NCI-H1694 treated with DMSO at 0.1 percent for 48 hours (cell line): Measurements from ENCODE around the gene JPT2.
"Not testable (repeated sequence)": the region's sequence is repeated elsewhere in the genome, so short reads cannot be mapped to it uniquely, and the experiment has no call there.

ENCODE experiments used
- DNase-seq: peaks from one replicate; lab custom pipeline; 2025; lab: John Stamatoyannopoulos, UW

Gene JPT2

GRCh38 chr16:1707193-1707790 is 29.2 kb downstream of the JPT2 start:
- DNase-seq = no peak

GRCh38 chr16:1708083-1708767 is 30.1 kb downstream of the JPT2 start:
- no peak for DNase-seq

DNA sequence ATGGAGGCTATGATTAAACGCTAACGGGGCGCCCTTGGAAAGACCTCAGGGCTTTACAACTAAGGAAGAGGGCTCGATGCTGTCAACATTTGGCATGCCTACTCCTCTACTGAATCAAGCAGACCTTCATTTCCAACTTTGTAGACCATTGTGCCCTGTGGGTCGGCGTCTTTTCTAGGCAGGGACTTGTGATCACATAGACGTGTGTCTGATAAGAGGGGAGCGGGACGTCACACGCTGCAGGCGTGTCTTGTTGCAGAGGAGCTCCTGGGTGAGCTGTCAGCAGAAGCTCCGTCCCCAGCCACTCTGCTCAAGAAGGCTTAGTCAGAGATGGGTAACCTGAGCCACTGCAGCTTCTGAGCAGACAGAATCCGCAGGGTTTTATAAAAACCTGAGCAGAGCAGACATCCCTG is 30.7 kb downstream of the JPT2 start:
- no peak for DNase-seq

DNA sequence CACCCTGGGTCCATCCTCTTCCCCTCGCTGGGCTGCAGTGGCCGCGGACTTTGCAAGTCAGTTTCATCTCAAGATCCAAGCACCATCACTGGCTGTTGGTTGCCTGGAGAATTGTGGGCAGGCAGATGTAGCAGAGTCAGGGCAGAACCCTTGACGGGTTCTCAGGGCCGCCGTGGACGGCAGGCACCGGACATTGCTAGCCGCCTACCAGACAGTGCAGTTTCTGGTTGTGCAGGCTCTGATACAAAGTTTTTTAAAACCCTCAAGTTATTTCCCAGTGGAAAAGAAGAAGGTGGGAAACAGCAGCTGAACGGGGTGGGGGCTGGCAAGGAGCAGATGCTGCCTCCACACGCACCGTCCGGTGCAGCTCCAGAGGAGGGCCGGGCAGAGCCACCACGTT is 31.3 kb downstream of the JPT2 start:
- DNase-seq = no peak

- DNase-seq = no peak
These were observed 32.9 kb downstream of the JPT2 start for GRCh38 chr16:1710811-1711507.

DNA sequence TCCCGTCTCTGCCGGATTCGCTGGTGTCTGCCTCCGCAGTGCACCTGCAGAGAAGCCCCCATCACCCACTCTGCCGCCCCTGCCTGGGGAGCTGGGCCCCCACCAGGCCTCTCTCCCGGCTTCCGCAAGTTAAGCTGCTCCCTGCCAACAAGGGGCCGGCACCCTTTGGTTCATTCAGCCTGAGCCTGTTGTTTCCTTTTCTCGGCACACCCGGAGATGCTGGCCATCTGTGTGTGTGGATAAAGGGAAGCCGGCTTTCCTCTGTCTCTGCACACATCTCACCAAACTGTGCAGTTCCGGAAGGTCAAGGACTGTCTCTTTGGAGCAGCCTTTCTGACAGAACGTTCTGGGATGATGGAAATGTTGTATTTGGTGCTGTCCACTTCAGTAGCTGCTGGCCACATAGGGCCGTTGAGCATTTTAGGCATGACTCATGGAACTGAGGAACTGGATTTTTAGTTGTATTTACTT is 34.7 kb downstream of the JPT2 start:
- no peak for DNase-seq

DNA sequence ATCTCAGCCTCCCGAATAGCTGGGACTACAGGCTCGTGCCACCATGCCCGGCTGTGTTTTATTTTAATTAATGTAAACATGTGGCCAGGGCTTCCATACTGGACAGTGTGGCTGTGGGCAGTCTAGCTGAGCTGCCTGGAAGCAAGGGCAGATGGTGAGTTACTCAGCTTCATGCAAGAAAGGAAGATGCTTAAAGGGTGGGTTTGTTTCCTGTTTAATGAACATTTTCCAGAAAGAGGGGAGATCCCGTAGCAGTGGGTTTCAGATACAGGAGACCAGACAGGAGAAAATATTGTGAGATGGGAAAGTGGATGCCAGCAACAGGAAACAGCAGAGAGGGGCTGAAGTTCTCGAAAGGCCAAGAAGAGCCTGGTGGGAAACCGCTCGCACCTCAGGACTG is 35.3 kb downstream of the JPT2 start:
- DNase-seq = no peak

GRCh38 chr16:1713933-1714332 is 35.9 kb downstream of the JPT2 start:
- no peak for DNase-seq

- no peak for DNase-seq
These were observed 37.1 kb downstream of the JPT2 start for GRCh38 chr16:1715220-1715619.

DNA sequence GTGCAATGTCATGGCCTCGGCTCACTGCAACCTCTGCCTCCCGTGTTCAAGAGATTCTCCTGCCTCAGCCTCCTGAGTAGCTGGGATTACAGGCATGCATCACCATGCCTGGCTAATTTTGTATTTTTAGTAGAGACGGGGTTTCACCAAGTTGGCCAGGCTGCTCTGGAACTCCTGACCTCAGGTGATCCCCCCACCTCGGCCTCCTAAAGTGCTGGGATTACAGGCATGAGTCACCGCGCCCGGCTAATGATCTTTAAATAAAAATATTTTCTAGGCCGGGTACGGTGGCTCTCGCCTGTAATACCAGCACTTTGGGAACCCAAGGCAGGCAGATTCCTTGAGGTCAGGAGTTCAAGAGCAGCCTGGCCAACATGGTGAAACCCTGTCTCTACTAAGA is 40.2 kb downstream of the JPT2 start:
- DNase-seq = not testable (repeated sequence)

GRCh38 chr16:1719559-1720229 is 41.6 kb downstream of the JPT2 start:
- DNase-seq = not testable (repeated sequence)

DNA sequence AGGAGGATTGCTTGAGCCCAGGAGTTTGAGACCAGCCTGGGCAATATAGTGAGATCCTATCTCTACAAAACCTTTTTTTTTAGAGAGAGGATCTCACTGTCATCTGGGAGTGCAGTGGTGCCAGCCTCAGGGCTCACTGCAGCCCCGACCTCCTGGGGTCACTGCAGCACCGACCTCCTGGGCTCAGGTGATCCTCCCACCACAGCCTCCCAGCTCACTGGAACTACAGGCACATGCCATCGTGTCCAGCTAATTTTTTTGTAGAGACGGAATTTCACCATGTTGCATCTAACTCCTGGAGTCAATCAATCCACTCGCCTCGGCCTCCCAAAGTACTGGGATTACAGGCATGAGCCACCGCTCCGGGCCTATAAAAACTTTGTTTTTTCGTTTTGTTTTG is 43.3 kb downstream of the JPT2 start:
- no peak for DNase-seq

GRCh38 chr16:1723450-1724147 is 45.5 kb downstream of the JPT2 start:
- DNase-seq = no peak

DNA sequence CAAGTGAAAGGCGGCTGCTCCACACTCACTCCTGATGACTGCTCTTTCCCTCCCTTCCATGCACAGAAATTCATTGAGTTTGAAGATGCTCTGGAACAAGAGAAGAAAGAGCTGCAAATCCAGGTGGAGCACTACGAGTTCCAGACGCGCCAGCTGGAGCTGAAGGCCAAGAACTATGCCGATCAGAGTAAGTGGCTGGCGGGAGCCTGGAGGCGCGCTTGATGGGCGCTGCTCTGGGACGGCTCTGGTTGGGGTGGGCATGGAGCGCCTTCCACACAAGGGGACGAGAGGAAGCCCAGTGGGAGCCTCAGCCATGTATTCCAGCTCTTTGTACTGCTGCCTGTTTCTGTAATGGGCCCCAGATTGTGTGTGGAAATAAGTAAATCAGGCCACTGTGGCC is 46.4 kb downstream of the JPT2 start:
- DNase-seq = no peak

- DNase-seq = no peak
These were observed 48.8 kb downstream of the JPT2 start for GRCh38 chr16:1726661-1727502.

GRCh38 chr16:1727651-1728624 is 49.9 kb downstream of the JPT2 start:
- no peak for DNase-seq

DNA sequence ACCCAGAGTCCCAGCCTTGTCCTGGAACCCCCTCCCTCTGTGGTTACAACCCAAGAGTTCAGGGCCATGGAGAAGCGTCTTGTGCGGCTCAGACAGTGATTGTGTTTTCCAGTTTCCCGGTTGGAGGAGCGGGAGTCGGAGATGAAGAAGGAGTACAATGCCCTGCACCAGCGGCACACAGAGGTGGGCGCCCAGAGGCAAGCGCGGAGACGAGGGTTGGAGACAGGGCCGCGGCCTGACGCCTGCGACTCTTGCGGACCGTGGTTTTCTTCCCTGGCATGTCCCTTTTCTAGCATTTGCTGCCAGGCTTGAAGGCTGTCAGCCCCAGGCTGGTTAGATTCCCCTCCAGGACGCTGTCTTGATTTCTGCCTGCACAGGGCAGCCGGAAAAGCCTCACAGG is 50.9 kb downstream of the JPT2 start:
- no peak for DNase-seq

DNA sequence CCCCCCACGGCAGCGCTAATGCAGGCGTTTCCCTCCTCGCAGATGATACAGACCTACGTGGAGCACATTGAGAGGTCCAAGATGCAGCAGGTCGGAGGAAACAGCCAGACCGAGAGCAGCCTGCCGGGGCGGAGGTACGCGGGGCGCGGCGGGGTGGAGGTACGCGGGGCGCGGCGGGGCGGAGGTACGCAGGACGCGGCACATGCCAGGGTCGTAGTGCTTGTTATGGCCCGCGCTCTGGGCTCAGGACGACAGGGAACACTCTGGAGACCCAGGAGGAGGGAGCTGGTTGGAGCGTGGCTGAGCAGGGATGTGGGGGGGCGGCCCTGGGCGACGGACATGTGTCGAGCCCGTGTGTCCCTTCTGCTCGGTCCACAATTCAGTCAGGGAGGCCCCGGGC is 51.4 kb downstream of the JPT2 start:
- DNase-seq = no peak

DNA sequence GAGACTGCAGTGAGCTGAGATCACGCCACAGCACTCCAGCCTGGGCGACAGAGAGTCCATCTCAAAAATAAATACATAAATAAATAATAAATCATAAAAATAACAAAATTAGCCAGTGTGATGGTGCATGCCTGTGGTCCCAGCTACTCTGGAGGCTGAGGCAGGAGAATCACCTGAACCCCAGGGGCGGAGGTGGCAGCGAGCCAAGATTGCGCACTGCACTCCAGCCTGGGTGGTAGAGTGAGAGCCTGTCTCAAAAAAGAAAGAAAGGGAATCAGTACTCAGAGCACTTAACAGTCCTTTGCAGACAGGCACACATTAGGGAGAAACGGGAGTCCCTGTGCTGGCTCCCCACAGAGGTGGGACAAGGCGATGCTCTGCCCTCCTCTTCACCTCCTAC is 53.0 kb downstream of the JPT2 start:
- DNase-seq = no peak

- no peak for DNase-seq
These were observed 53.5 kb downstream of the JPT2 start for GRCh38 chr16:1731603-1732002.
